ENCODE measurements around the gene D2HGDH.

The D2HGDH gene

DNA sequence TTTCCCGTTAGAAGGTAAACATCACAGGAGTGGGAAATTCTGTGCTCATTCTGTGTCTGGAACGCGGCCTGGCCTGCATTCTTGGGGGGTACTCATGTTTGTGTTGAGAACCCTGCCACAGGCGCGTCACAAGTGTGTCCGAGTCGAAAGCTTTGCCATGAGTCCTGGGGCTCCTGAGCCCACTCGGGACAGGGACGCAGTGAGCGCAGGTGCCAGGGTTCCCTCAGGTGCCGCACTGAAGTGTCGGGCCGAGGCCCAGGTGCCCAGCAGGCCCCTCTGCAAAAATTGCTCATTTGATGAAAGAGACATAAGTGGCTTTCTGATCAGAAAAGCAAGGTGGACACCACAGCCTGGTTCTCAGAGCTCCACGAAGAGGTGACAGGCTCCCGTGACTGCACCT is 4.7 kb downstream of the D2HGDH start:
- TF ChIP-seq, protein P1, sequence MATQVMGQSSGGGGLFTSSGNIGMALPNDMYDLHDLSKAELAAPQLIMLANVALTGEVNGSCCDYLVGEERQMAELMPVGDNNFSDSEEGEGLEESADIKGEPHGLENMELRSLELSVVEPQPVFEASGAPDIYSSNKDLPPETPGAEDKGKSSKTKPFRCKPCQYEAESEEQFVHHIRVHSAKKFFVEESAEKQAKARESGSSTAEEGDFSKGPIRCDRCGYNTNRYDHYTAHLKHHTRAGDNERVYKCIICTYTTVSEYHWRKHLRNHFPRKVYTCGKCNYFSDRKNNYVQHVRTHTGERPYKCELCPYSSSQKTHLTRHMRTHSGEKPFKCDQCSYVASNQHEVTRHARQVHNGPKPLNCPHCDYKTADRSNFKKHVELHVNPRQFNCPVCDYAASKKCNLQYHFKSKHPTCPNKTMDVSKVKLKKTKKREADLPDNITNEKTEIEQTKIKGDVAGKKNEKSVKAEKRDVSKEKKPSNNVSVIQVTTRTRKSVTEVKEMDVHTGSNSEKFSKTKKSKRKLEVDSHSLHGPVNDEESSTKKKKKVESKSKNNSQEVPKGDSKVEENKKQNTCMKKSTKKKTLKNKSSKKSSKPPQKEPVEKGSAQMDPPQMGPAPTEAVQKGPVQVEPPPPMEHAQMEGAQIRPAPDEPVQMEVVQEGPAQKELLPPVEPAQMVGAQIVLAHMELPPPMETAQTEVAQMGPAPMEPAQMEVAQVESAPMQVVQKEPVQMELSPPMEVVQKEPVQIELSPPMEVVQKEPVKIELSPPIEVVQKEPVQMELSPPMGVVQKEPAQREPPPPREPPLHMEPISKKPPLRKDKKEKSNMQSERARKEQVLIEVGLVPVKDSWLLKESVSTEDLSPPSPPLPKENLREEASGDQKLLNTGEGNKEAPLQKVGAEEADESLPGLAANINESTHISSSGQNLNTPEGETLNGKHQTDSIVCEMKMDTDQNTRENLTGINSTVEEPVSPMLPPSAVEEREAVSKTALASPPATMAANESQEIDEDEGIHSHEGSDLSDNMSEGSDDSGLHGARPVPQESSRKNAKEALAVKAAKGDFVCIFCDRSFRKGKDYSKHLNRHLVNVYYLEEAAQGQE (IDR thresholded peaks at IDR 0.05; ENCODE audit: insufficient read depth in 1 of 2, low read depth in 2 of 2, low read length in 2 of 2) = no peak
- TF ChIP-seq POLR2AphosphoS5 (IDR thresholded peaks at IDR 0.05; ENCODE audit: low read depth, low read length) (no peak), SIN3A (IDR thresholded peaks at IDR 0.05; ENCODE audit: borderline replicate concordance, insufficient read depth, low read length) (no peak), FOXP2 (optimal IDR thresholded peaks at IDR 0.05; ENCODE audit: borderline replicate concordance, extremely low read depth, extremely low read length, insufficient read depth) (no peak), TAF1 (IDR thresholded peaks at IDR 0.05; ENCODE audit: borderline replicate concordance, insufficient read depth, low read length) (no peak)

- TF ChIP-seq, protein P1 (IDR thresholded peaks at IDR 0.05; ENCODE audit: insufficient read depth in 1 of 2, low read depth in 2 of 2, low read length in 2 of 2) = no peak
- TF ChIP-seq FOXP2 (optimal IDR thresholded peaks at IDR 0.05; ENCODE audit: borderline replicate concordance, extremely low read depth, extremely low read length, insufficient read depth) = no peak
- no peak for TF ChIP-seq SIN3A (IDR thresholded peaks at IDR 0.05; ENCODE audit: borderline replicate concordance, insufficient read depth, low read length)
- no peak for TF ChIP-seq TAF1 (IDR thresholded peaks at IDR 0.05; ENCODE audit: borderline replicate concordance, insufficient read depth, low read length)
- TF ChIP-seq POLR2AphosphoS5 (IDR thresholded peaks at IDR 0.05; ENCODE audit: low read depth, low read length) = no peak
Measured at GRCh38 chr2:241739651-241740050, 5.2 kb downstream of the D2HGDH start.

DNA sequence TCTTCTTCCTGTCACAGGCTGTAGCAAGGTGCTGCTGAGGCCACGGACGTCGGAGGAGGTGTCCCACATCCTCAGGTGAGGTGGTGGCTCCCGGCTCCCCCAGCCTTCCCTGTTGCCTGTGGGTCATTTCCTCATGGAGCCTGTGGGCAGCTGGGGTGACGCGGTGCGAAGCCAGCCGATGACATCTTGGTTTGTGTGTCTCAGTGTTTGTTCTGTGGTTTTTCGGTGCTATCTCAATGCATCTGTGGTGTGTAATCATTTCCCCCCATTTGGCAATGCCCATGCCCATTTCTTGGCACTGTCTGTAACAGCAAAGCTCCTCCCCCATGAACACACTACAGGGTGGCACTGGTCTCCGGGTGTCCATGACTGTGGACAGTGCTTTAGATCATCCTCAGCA is 6.6 kb downstream of the D2HGDH start:
- no peak for TF ChIP-seq FOXP2 (optimal IDR thresholded peaks at IDR 0.05; ENCODE audit: borderline replicate concordance, extremely low read depth, extremely low read length, insufficient read depth)
- TF ChIP-seq, protein P1 (IDR thresholded peaks at IDR 0.05; ENCODE audit: insufficient read depth in 1 of 2, low read depth in 2 of 2, low read length in 2 of 2) = no peak
- no peak for TF ChIP-seq POLR2AphosphoS5 (IDR thresholded peaks at IDR 0.05; ENCODE audit: low read depth, low read length)
- no peak for TF ChIP-seq SIN3A (IDR thresholded peaks at IDR 0.05; ENCODE audit: borderline replicate concordance, insufficient read depth, low read length)

DNA sequence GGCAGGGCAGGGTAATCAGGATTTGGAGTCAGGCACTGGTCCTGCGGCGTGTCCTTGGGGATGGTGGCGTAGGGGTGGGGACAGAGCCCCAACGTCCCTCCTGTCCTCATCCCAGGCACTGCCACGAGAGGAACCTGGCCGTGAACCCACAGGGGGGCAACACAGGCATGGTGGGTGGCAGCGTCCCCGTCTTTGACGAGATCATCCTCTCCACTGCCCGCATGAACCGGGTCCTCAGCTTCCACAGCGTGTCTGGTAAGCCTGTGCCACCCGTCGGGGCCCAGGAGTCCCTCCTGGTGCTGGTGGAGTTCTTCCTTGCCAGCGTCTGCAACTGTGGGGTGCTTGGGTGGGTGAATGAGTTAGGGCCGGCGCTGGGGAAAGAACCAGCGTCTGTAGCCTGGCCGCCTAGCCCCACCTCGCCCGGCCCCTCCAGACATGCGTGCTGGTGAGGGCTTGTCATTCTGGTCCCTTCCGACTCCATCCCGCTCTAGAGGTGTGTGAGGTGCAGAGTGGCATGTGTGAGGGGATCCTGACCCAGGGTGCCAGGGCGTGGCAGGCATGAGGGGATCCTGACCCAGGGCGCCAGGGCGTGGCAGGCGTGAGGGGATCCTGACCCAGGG is 8.0 kb downstream of the D2HGDH start:
- no peak for TF ChIP-seq SIN3A (IDR thresholded peaks at IDR 0.05; ENCODE audit: borderline replicate concordance, insufficient read depth, low read length)
- TF ChIP-seq TAF1 (IDR thresholded peaks at IDR 0.05; ENCODE audit: borderline replicate concordance, insufficient read depth, low read length) = no peak
- TF ChIP-seq POLR2AphosphoS5 (IDR thresholded peaks at IDR 0.05; ENCODE audit: low read depth, low read length) = no peak
- TF ChIP-seq, protein P1 (IDR thresholded peaks at IDR 0.05; ENCODE audit: insufficient read depth in 1 of 2, low read depth in 2 of 2, low read length in 2 of 2) = no peak
- TF ChIP-seq FOXP2 (optimal IDR thresholded peaks at IDR 0.05; ENCODE audit: borderline replicate concordance, extremely low read depth, extremely low read length, insufficient read depth) = no peak

DNA sequence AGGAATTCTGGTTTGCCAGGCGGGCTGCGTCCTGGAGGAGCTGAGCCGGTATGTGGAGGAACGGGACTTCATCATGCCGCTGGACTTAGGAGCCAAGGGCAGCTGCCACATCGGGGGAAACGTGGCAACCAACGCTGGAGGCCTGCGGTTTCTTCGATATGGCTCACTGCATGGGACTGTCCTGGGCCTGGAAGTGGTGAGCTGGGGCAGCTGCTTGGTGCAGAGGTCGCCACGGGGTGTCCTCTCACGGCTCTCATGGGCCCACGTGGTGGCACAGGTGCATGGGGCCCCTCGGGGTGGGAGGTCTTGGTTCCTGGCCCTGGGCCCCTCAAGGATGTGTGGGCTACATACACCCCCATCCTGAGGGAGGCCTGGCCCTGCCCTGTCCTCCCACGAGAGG is 9.2 kb downstream of the D2HGDH start:
- TF ChIP-seq SIN3A (IDR thresholded peaks at IDR 0.05; ENCODE audit: borderline replicate concordance, insufficient read depth, low read length) = no peak
- TF ChIP-seq POLR2AphosphoS5 (IDR thresholded peaks at IDR 0.05; ENCODE audit: low read depth, low read length) = no peak
- no peak for TF ChIP-seq TAF1 (IDR thresholded peaks at IDR 0.05; ENCODE audit: borderline replicate concordance, insufficient read depth, low read length)
- TF ChIP-seq, protein P1 (IDR thresholded peaks at IDR 0.05; ENCODE audit: insufficient read depth in 1 of 2, low read depth in 2 of 2, low read length in 2 of 2) = no peak
- no peak for TF ChIP-seq FOXP2 (optimal IDR thresholded peaks at IDR 0.05; ENCODE audit: borderline replicate concordance, extremely low read depth, extremely low read length, insufficient read depth)

All from PFSK-1 (cell line).